ENCODE data around the gene ANK2. TPM values are rescaled to one million over a fixed set of nuclear protein-coding genes. Genes with fewer than 3 reads are reported as not detected.

ANK2 gene
- total RNA-seq, 4 donors from 2014 or later = 27.4 to 142 (median 47.2) TPM

- H3K4me1 ChIP-seq = no peaks in the 10 kb centered on the region
- H3K9me3 ChIP-seq = no peaks in the 10 kb centered on the region
- DNase-seq = no peak
- H3K27me3 ChIP-seq = no peaks in the 10 kb centered on the region
- no peak overlapping the region for H3K4me3 ChIP-seq
- no peaks in the 10 kb centered on the region for H3K36me3 ChIP-seq
- TF ChIP-seq POLR2A (IDR thresholded peaks at IDR 0.05) = no peak
- no peak overlapping the region for H3K27ac ChIP-seq
- intact Hi-C loops (cut with DNase I; ENCODE audit: low total_unique reads) = no loop called here
These were observed 309.3 kb downstream of the ANK2 start for GRCh38 chr4:113358784-113359183.

- Histone ChIP-seq H3K27me3 (no peaks in the 10 kb centered on the region), H3K27ac (no peak overlapping the region), H3K36me3 (no peaks in the 10 kb centered on the region), H3K9me3 (no peaks in the 10 kb centered on the region), H3K4me1 (no peaks in the 10 kb centered on the region), H3K4me3 (no peak overlapping the region)
- TF ChIP-seq POLR2A (IDR thresholded peaks at IDR 0.05) (no peak), CTCF (IDR thresholded peaks at IDR 0.05) (no peak)
- no peak for DNase-seq
- intact Hi-C loops (cut with DNase I; ENCODE audit: low total_unique reads) = no loop called here
These were observed 315.9 kb downstream of the ANK2 start for GRCh38 chr4:113365377-113365776.

- Histone ChIP-seq H3K4me1 (no peaks in the 10 kb centered on the region), H3K27ac (no peak overlapping the region), H3K27me3 (no peaks in the 10 kb centered on the region), H3K4me3 (no peak overlapping the region), H3K9me3 (no peaks in the 10 kb centered on the region), H3K36me3 (no peaks in the 10 kb centered on the region)
- intact Hi-C loops (cut with DNase I; ENCODE audit: low total_unique reads) = no loop called here
- DNase-seq = no peak
- TF ChIP-seq CTCF (IDR thresholded peaks at IDR 0.05) (no peak), POLR2A (IDR thresholded peaks at IDR 0.05) (no peak)
These were observed 318.6 kb downstream of the ANK2 start for GRCh38 chr4:113368056-113368455.

GRCh38 chr4:113371111-113371510 is 321.7 kb downstream of the ANK2 start:
- intact Hi-C loops (cut with DNase I; ENCODE audit: low total_unique reads) = no loop called here
- no peak overlapping the region for H3K4me3 ChIP-seq
- H3K9me3 ChIP-seq = no peaks in the 10 kb centered on the region
- DNase-seq = no peak
- no peaks in the 10 kb centered on the region for H3K27me3 ChIP-seq
- no peak overlapping the region for H3K27ac ChIP-seq
- H3K36me3 ChIP-seq = no peaks in the 10 kb centered on the region
- no peak for TF ChIP-seq CTCF (IDR thresholded peaks at IDR 0.05)
- no peak for TF ChIP-seq POLR2A (IDR thresholded peaks at IDR 0.05)
- H3K4me1 ChIP-seq = no peaks in the 10 kb centered on the region

GRCh38 chr4:113375964-113376666 is 326.7 kb downstream of the ANK2 start:
- no peaks in the 10 kb centered on the region for H3K4me1 ChIP-seq

More at GRCh38 chr4:113375964-113376666, 326.7 kb downstream of the ANK2 start:
- no peaks in the 10 kb centered on the region for H3K27me3 ChIP-seq
- DNase-seq = no peak
- no peak overlapping the region for H3K27ac ChIP-seq
- no peak overlapping the region for H3K4me3 ChIP-seq
- no peak for TF ChIP-seq CTCF (IDR thresholded peaks at IDR 0.05)
- TF ChIP-seq POLR2A (IDR thresholded peaks at IDR 0.05) = no peak
- intact Hi-C loops (cut with DNase I; ENCODE audit: low total_unique reads) = no loop called here
- no peaks in the 10 kb centered on the region for H3K36me3 ChIP-seq
- H3K9me3 ChIP-seq = no peaks in the 10 kb centered on the region

All from uterus (tissue), 4 donors.